Stimulated activated naive CD8-positive, alpha-beta T cell treated with anti-CD3 and anti-CD28 coated beads, Interleukin-15, Interleukin-2, amounts not matched to agents 100 U/mL and 50 U/mL, for 24 hours (primary cell): ENCODE measurements around the gene TBX1.

Experiments used
- ATAC-seq: fragments of 150-1000 bp; cut with Tn5 transposase; one replicate; pipeline ENCODE4 v1.10.0; 2021
- DNase-seq: peaks from one replicate; pipeline ENCODE4 v3.0.0; 2021

Gene TBX1

GRCh38 chr22:19753996-19754700 lies 6.4 kb upstream of the TBX1 start:
- DNase-seq (no peak), ATAC-seq (no peak)

- no peak for DNase-seq
- ATAC-seq = no peak
These were observed 5.9 kb upstream of the TBX1 start for GRCh38 chr22:19754701-19755144.

- ATAC-seq = no peak
These were observed 5.3 kb upstream of the TBX1 start for GRCh38 chr22:19755145-19755710.

GRCh38 chr22:19755722-19756287 lies 4.8 kb upstream of the TBX1 start:
- DNase-seq (no peak), ATAC-seq (no peak)

More at GRCh38 chr22:19755145-19755710, 5.3 kb upstream of the TBX1 start:
- DNase-seq = no peak

GRCh38 chr22:19756288-19757128 lies 4.1 kb upstream of the TBX1 start:
- ATAC-seq (peak; percentile 33), DNase-seq (peak; percentile 64)

- no peak for ATAC-seq
- no peak for DNase-seq
These were observed 3.2 kb upstream of the TBX1 start for GRCh38 chr22:19757140-19757984.

GRCh38 chr22:19757985-19758895 lies 2.3 kb upstream of the TBX1 start:
- DNase-seq (no peak), ATAC-seq (no peak)

GRCh38 chr22:19758896-19759426 lies 1.6 kb upstream of the TBX1 start:
- no peak for ATAC-seq
- DNase-seq = no peak

GRCh38 chr22:19759427-19760057 lies 1.0 kb upstream of the TBX1 start:
- DNase-seq = no peak

GRCh38 chr22:19760951-19761724 lies 560 bp downstream of the TBX1 start:
- DNase-seq = no peak
- ATAC-seq = no peak

More at GRCh38 chr22:19759427-19760057, 1.0 kb upstream of the TBX1 start:
- ATAC-seq = no peak

GRCh38 chr22:19761725-19762567 lies 1.4 kb downstream of the TBX1 start:
- no peak for DNase-seq
- ATAC-seq = no peak

GRCh38 chr22:19762568-19763457 lies 2.2 kb downstream of the TBX1 start:
- ATAC-seq (no peak), DNase-seq (no peak)

- no peak for DNase-seq
- no peak for ATAC-seq
These were observed 3.1 kb downstream of the TBX1 start for GRCh38 chr22:19763458-19764298.

- no peak for DNase-seq
- ATAC-seq = no peak
These were observed 3.7 kb downstream of the TBX1 start for GRCh38 chr22:19764299-19764593.

- ATAC-seq (no peak), DNase-seq (no peak)
These were observed 4.3 kb downstream of the TBX1 start for GRCh38 chr22:19764636-19765476.
